ENCODE data around the gene DNAH12. TPM values are rescaled to one million over a fixed set of nuclear protein-coding genes. Genes with fewer than 3 reads are reported as not detected.

Gene DNAH12
- total and polyA plus RNA-seq, 2 donors (not counting 1 experiment from before 2014, with no cell fraction given): 0.12 to 0.17 TPM

GRCh38 chr3:57587905-57588304, 43.8 kb upstream of the DNAH12 start:
- Histone ChIP-seq H3K4me1 (ENCODE audit: control insufficient read depth, extremely low read depth, insufficient read depth, low read length) (peaks cover 2% of the 10 kb centered on the region), H3K36me3 (ENCODE audit: control insufficient read depth, insufficient read depth, low read length) (no peaks in the 10 kb centered on the region), H2AFZ (ENCODE audit: low read length) (no peak overlapping the region), H3K4me3 (replicated peaks in 1 of 4; ENCODE audit: control extremely low read depth in 1 of 4, insufficient read depth in 1 of 4, low read depth in 3 of 4, low read length in 4 of 4) (no peak overlapping the region), H3K9me3 (ENCODE audit: control insufficient read depth, insufficient read depth, low read depth, low read length) (no peaks in the 10 kb centered on the region), H3K27ac (ENCODE audit: insufficient read depth, low read length) (no peak overlapping the region), H4K20me1 (ENCODE audit: control insufficient read depth, extremely low read depth, insufficient read depth, low read length) (peaks cover 14% of the 10 kb centered on the region), H3K27me3 (ENCODE audit: control insufficient read depth, insufficient read depth, low read length) (no peaks in the 10 kb centered on the region), H3K4me2 (ENCODE audit: extremely low read depth, insufficient read depth, low read length) (no peak overlapping the region), H3K9ac (ENCODE audit: insufficient read depth, low read length) (no peak overlapping the region), H3K79me2 (ENCODE audit: control insufficient read depth, insufficient read depth, low read length) (peaks cover 97% of the 10 kb centered on the region)
- TF ChIP-seq, protein P1, sequence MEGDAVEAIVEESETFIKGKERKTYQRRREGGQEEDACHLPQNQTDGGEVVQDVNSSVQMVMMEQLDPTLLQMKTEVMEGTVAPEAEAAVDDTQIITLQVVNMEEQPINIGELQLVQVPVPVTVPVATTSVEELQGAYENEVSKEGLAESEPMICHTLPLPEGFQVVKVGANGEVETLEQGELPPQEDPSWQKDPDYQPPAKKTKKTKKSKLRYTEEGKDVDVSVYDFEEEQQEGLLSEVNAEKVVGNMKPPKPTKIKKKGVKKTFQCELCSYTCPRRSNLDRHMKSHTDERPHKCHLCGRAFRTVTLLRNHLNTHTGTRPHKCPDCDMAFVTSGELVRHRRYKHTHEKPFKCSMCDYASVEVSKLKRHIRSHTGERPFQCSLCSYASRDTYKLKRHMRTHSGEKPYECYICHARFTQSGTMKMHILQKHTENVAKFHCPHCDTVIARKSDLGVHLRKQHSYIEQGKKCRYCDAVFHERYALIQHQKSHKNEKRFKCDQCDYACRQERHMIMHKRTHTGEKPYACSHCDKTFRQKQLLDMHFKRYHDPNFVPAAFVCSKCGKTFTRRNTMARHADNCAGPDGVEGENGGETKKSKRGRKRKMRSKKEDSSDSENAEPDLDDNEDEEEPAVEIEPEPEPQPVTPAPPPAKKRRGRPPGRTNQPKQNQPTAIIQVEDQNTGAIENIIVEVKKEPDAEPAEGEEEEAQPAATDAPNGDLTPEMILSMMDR (conservative IDR thresholded peaks at IDR 0.05 in 1 of 2, IDR thresholded peaks at IDR 0.05 in 1 of 2; ENCODE audit: low read depth in 1 of 2, low read length in 2 of 2): no peak
- no peak for TF ChIP-seq EZH2 (IDR thresholded peaks at IDR 0.05; ENCODE audit: low read length, missing control alignments)
- no peak for DNase-seq (ENCODE audit: low read depth in 2 of 2)

- peaks cover 12% of the 10 kb centered on the region for H4K20me1 ChIP-seq (ENCODE audit: control insufficient read depth, extremely low read depth, insufficient read depth, low read length)
- no peaks in the 10 kb centered on the region for H3K27me3 ChIP-seq (ENCODE audit: control insufficient read depth, insufficient read depth, low read length)
- H3K27ac ChIP-seq (ENCODE audit: insufficient read depth, low read length): no peak overlapping the region
- no peak overlapping the region for H3K9ac ChIP-seq (ENCODE audit: insufficient read depth, low read length)
- H3K9me3 ChIP-seq (ENCODE audit: control insufficient read depth, insufficient read depth, low read depth, low read length): no peaks in the 10 kb centered on the region
- H2AFZ ChIP-seq (ENCODE audit: low read length): no peak overlapping the region
- no peaks in the 10 kb centered on the region for H3K4me1 ChIP-seq (ENCODE audit: control insufficient read depth, extremely low read depth, insufficient read depth, low read length)
- no peak overlapping the region for H3K4me3 ChIP-seq (replicated peaks in 1 of 4; ENCODE audit: control extremely low read depth in 1 of 4, insufficient read depth in 1 of 4, low read depth in 3 of 4, low read length in 4 of 4)
- H3K36me3 ChIP-seq (ENCODE audit: control insufficient read depth, insufficient read depth, low read length): no peaks in the 10 kb centered on the region
- no peak for DNase-seq (ENCODE audit: low read depth in 2 of 2)
- no peak overlapping the region for H3K4me2 ChIP-seq (ENCODE audit: extremely low read depth, insufficient read depth, low read length)
- TF ChIP-seq, protein P1 (conservative IDR thresholded peaks at IDR 0.05 in 1 of 2, IDR thresholded peaks at IDR 0.05 in 1 of 2; ENCODE audit: low read depth in 1 of 2, low read length in 2 of 2): no peak
- TF ChIP-seq EZH2 (IDR thresholded peaks at IDR 0.05; ENCODE audit: low read length, missing control alignments): no peak
- H3K79me2 ChIP-seq (ENCODE audit: control insufficient read depth, insufficient read depth, low read length): peaks cover 95% of the 10 kb centered on the region
Observed at GRCh38 chr3:57586778-57587177, 42.6 kb upstream of the DNAH12 start.

GRCh38 chr3:57583544-57583943, 39.4 kb upstream of the DNAH12 start:
- no peak overlapping the region for H3K27ac ChIP-seq (ENCODE audit: insufficient read depth, low read length)
- TF ChIP-seq, protein P1 (conservative IDR thresholded peaks at IDR 0.05 in 1 of 2, IDR thresholded peaks at IDR 0.05 in 1 of 2; ENCODE audit: low read depth in 1 of 2, low read length in 2 of 2): no peak
- no peak for TF ChIP-seq EZH2 (IDR thresholded peaks at IDR 0.05; ENCODE audit: low read length, missing control alignments)
- H3K4me2 ChIP-seq (ENCODE audit: extremely low read depth, insufficient read depth, low read length): no peak overlapping the region
- H3K4me3 ChIP-seq (replicated peaks in 1 of 4; ENCODE audit: control extremely low read depth in 1 of 4, insufficient read depth in 1 of 4, low read depth in 3 of 4, low read length in 4 of 4): no peak overlapping the region
- H4K20me1 ChIP-seq (ENCODE audit: control insufficient read depth, extremely low read depth, insufficient read depth, low read length): peaks cover 16% of the 10 kb centered on the region
- H3K27me3 ChIP-seq (ENCODE audit: control insufficient read depth, insufficient read depth, low read length): no peaks in the 10 kb centered on the region
- no peaks in the 10 kb centered on the region for H3K9me3 ChIP-seq (ENCODE audit: control insufficient read depth, insufficient read depth, low read depth, low read length)
- H3K9ac ChIP-seq (ENCODE audit: insufficient read depth, low read length): no peak overlapping the region
- no peak for DNase-seq (ENCODE audit: low read depth in 2 of 2)
- H3K36me3 ChIP-seq (ENCODE audit: control insufficient read depth, insufficient read depth, low read length): no peaks in the 10 kb centered on the region
- peaks cover 95% of the 10 kb centered on the region for H3K79me2 ChIP-seq (ENCODE audit: control insufficient read depth, insufficient read depth, low read length)
- no peaks in the 10 kb centered on the region for H3K4me1 ChIP-seq (ENCODE audit: control insufficient read depth, extremely low read depth, insufficient read depth, low read length)
- H2AFZ ChIP-seq (ENCODE audit: low read length): no peak overlapping the region

All from fibroblast of lung (primary cell).